ENCODE results near the gene CLPX.

CLPX gene

DNA sequence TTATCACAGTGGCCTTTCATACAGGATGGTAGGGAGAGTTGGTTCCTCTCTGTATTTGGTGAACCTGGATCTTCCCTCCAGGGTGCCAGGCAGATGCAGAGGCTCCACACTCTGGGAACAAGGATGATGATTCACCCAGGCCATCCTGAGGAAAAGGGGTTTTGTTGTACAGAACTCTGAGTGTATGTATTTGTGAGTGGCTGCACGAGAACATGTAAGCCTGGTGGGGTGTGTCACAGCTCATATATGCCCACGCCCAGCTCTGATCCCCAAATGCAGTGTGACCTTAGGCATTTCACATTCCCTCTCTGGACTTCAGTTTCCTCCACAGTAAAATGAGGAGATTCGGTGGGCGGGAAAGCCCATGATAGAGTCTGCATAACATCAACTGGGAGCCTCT, 37.7 kb upstream of the CLPX start:
- H3F3A ChIP-seq (ENCODE audit: insufficient read depth, low read length), result no peaks in the 10 kb centered on the region
- H3K4me1 ChIP-seq (ENCODE audit: low read length), result no peaks in the 10 kb centered on the region
- no peak overlapping the region for H2AFZ ChIP-seq (ENCODE audit: low read length)
- no peak overlapping the region for H3K4me3 ChIP-seq (ENCODE audit: low read length)
- H3K9ac ChIP-seq (ENCODE audit: low read length), result no peak overlapping the region
- no peaks in the 10 kb centered on the region for H3K9me3 ChIP-seq (replicated peaks; ENCODE audit: insufficient read depth, low read length)
- no peak for TF ChIP-seq EZH2 (optimal IDR thresholded peaks at IDR 0.05; ENCODE audit: low read depth, low read length)
- TF ChIP-seq CTCF (IDR thresholded peaks at IDR 0.05; ENCODE audit: low read length), result no peak
- TF ChIP-seq EZH2phosphoT487 (IDR thresholded peaks at IDR 0.05; ENCODE audit: low read length), result no peak
- no peaks in the 10 kb centered on the region for H3K27me3 ChIP-seq (replicated peaks; ENCODE audit: insufficient read depth, low read length)
- no peaks in the 10 kb centered on the region for H3K79me2 ChIP-seq (ENCODE audit: low read length)
- DNase-seq, result no peak
- no peaks in the 10 kb centered on the region for H3K9me2 ChIP-seq (replicated peaks; ENCODE audit: insufficient read depth, low read length)
- H3K27ac ChIP-seq (ENCODE audit: low read length), result no peak overlapping the region
- H3K36me3 ChIP-seq (replicated peaks; ENCODE audit: insufficient read depth, low read length), result no peaks in the 10 kb centered on the region
- H4K20me1 ChIP-seq (ENCODE audit: insufficient read depth, low read length), result no peaks in the 10 kb centered on the region
- no peak overlapping the region for H3K4me2 ChIP-seq (ENCODE audit: low read depth, low read length)

DNA sequence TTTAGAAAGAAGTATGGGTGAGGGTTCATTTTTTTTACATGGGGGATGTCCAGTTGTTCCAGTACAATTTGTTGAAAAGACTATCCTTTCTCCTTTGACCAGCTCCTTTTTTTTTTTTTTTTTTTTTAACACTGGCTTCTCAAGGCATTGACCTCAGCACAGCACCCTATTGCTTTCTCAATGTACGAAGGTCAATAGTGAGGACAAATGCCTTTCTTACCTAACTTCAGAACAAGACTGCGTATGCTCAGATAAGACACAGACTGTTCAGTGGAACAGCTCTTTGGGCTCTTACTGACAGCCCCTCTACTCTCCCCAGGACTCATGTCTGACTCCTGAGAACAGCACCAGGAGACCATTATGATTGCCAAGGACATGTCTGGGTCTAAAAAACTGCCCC, 36.6 kb upstream of the CLPX start:
- H2AFZ ChIP-seq (ENCODE audit: low read length), result no peak overlapping the region
- H3K27me3 ChIP-seq (replicated peaks; ENCODE audit: insufficient read depth, low read length), result no peaks in the 10 kb centered on the region
- H3K4me2 ChIP-seq (ENCODE audit: low read depth, low read length), result no peak overlapping the region

DNA sequence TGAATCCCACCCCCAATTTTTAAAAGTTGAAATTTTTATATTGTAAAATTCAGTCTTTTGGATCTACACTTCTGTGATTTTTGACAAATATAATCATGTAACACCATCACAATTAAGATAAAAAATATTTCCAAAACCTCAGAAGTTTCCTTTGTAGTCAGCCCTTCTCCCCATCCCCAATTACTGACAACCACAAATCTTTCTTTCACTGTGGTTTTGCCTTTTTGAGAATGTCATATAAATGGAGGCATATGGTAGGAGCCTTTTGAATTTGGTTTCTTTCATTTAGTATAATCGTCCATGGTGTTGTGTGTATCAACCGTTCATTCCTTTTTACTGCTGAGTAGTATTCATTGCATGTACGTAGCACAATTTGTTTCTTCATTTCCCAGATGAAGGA, 34.0 kb upstream of the CLPX start:
- DNase-seq, result no peak
- Histone ChIP-seq H3K4me1 (ENCODE audit: low read length) (no peaks in the 10 kb centered on the region), H3K27me3 (replicated peaks; ENCODE audit: insufficient read depth, low read length) (no peaks in the 10 kb centered on the region), H4K20me1 (ENCODE audit: insufficient read depth, low read length) (no peaks in the 10 kb centered on the region), H3K9me2 (replicated peaks; ENCODE audit: insufficient read depth, low read length) (no peaks in the 10 kb centered on the region), H3K4me2 (ENCODE audit: low read depth, low read length) (no peak overlapping the region), H2AFZ (ENCODE audit: low read length) (no peak overlapping the region), H3K4me3 (ENCODE audit: low read length) (no peak overlapping the region), H3K79me2 (ENCODE audit: low read length) (no peaks in the 10 kb centered on the region), H3K36me3 (replicated peaks; ENCODE audit: insufficient read depth, low read length) (no peaks in the 10 kb centered on the region), H3K9ac (ENCODE audit: low read length) (no peak overlapping the region), H3K9me3 (replicated peaks; ENCODE audit: insufficient read depth, low read length) (no peaks in the 10 kb centered on the region), H3F3A (ENCODE audit: insufficient read depth, low read length) (no peaks in the 10 kb centered on the region), H3K27ac (ENCODE audit: low read length) (no peak overlapping the region)
- no peak for TF ChIP-seq CTCF (IDR thresholded peaks at IDR 0.05; ENCODE audit: low read length)
- no peak for TF ChIP-seq EZH2phosphoT487 (IDR thresholded peaks at IDR 0.05; ENCODE audit: low read length)
- TF ChIP-seq EZH2 (optimal IDR thresholded peaks at IDR 0.05; ENCODE audit: low read depth, low read length), result no peak

More for the DNA sequence above, 36.6 kb upstream of the CLPX start:
- DNase-seq, result no peak
- Histone ChIP-seq H3K36me3 (replicated peaks; ENCODE audit: insufficient read depth, low read length) (no peaks in the 10 kb centered on the region), H3K27ac (ENCODE audit: low read length) (no peak overlapping the region), H3K9ac (ENCODE audit: low read length) (no peak overlapping the region), H3F3A (ENCODE audit: insufficient read depth, low read length) (no peaks in the 10 kb centered on the region), H3K79me2 (ENCODE audit: low read length) (no peaks in the 10 kb centered on the region), H3K4me1 (ENCODE audit: low read length) (no peaks in the 10 kb centered on the region), H3K4me3 (ENCODE audit: low read length) (no peak overlapping the region), H3K9me2 (replicated peaks; ENCODE audit: insufficient read depth, low read length) (no peaks in the 10 kb centered on the region), H4K20me1 (ENCODE audit: insufficient read depth, low read length) (no peaks in the 10 kb centered on the region), H3K9me3 (replicated peaks; ENCODE audit: insufficient read depth, low read length) (no peaks in the 10 kb centered on the region)
- TF ChIP-seq EZH2 (optimal IDR thresholded peaks at IDR 0.05; ENCODE audit: low read depth, low read length) (no peak), CTCF (IDR thresholded peaks at IDR 0.05; ENCODE audit: low read length) (no peak), EZH2phosphoT487 (IDR thresholded peaks at IDR 0.05; ENCODE audit: low read length) (no peak)
